Fibroblast of skin of left biceps (primary cell): Measurements from ENCODE around the gene KIF13A.
"Not testable (repeated sequence)": the region's sequence is repeated elsewhere in the genome, so short reads cannot be mapped to it uniquely, and the experiment has no call there.

Experiments
- DNase-seq, 2 experiments: peaks; one replicate each; pipeline ENCODE4 v3.0.0-alpha.2; 2013; ENCODE audit warnings: low read depth in 2 of 2

Gene KIF13A

GRCh38 chr6:17900011-17900410, 87.4 kb downstream of the KIF13A start:
- DNase-seq: no peak

DNA sequence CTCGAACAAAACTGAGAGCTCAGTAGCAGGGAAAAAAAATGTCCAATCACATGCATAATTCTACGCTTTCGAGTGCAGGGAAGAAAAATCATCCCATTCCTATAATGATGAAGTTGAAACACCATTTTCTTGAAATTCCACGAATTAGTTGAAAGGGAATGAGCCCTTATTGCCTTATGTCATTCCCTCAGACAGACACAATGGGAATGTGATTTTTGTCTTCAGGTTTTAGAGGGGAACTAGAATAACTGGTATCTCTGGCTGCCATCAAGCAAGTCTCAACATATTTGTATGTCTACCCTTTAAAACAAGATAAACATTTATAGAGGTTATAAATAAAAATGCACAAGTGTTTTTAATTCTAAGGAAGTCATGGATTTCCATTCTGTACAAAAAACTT, 87.9 kb downstream of the KIF13A start:
- no peak for DNase-seq

DNA sequence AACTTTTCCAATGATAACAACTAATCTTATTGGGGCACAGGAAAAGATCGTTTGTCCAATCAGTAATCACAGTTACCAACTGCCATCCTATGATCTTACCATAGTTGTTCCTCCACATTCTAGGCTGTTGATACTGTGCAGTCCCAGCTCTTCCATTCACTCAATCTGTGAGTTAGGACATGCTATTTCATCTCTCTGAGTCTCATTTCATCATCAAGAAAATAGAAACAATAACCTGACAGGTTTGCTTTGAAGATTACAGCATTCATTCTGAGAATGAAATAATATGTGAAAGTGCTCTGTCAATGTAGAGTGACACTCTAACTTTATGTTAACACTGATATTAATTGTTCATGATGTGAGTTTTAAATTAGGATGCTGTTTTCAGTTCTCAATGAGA, 89.8 kb downstream of the KIF13A start:
- DNase-seq: no peak

DNA sequence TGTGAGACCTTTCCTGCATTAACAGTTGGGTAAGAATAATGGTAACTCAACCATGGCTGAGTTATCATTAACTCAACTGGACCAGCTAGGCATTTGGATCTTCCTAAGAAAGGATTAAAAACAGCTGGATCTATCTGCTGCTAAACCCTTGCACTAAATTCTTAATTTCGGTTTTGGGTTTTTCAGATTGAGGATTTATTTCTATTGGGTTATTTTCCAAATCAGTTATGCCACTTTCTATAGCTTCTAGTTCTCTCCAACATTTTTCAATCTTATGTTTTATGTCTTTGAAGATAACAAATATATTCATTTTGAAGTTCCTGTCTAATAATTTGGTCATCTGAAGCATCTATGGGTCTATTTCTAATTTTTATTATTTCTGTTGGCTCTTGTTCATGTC, 92.5 kb downstream of the KIF13A start:
- no peak for DNase-seq

DNA sequence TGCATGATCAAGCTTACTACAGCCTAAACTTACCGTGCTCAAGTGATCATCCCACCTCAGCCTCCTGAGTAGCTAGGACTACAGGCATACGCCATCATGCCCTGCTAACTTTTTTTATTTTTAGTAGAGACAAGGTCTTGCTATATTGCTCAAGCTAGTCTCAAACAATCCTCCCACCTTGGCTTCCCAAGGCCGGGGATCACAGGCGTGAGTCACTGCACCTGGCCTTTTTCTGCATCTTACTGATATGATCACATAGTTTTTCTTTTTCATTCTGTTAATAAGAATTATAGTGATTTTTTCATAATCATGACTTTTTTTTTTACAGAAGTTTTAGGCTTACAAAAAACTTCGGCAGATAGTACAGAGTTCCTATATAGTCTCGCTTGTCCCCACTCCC, 93.2 kb downstream of the KIF13A start:
- no peak for DNase-seq

- no peak for DNase-seq
Measured at GRCh38 chr6:17892097-17892686, 95.2 kb downstream of the KIF13A start.

DNA sequence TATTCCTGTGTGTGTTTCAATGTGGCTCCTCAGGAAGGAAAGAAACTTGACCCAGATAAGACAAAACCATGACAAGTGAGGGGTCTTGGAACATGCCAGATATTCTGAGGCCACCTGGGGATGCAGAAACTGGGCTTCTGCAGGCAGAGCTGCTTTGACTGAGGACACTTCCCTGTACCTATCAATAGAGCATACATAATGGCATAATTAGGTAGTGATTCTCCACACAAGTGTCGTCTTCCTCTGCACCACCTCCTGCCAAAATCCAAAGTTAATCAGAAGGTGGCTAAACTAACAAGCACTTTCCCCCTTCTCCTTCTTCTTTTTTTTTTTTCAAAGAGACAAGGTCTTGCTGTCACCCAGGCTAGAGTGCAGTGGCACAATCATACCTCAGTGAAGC, 97.1 kb downstream of the KIF13A start:
- no peak for DNase-seq

DNA sequence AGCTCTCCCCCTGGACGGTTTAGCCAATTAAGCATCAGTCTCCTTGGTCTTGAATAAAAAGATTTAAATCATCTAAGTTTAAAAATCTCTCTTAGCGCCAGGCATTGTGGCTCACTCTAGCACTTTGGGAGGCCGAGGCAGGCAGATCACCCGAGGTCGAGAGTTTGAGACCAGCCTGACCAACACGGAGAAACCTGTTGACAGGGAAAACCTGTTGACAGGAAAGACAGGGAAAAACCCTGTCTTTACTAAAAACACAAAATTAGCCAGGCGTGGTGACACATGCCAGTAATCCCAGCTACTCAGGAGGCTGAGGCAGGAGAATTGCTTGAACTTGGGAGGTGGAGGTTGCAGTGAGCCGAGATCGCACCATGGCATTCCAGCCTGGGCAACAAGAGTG, 97.7 kb downstream of the KIF13A start:
- DNase-seq: not testable (repeated sequence)

- DNase-seq: no peak
Measured at GRCh38 chr6:17886891-17887290, 100.5 kb downstream of the KIF13A start.

GRCh38 chr6:17885889-17886576, 101.4 kb downstream of the KIF13A start:
- no peak for DNase-seq

DNA sequence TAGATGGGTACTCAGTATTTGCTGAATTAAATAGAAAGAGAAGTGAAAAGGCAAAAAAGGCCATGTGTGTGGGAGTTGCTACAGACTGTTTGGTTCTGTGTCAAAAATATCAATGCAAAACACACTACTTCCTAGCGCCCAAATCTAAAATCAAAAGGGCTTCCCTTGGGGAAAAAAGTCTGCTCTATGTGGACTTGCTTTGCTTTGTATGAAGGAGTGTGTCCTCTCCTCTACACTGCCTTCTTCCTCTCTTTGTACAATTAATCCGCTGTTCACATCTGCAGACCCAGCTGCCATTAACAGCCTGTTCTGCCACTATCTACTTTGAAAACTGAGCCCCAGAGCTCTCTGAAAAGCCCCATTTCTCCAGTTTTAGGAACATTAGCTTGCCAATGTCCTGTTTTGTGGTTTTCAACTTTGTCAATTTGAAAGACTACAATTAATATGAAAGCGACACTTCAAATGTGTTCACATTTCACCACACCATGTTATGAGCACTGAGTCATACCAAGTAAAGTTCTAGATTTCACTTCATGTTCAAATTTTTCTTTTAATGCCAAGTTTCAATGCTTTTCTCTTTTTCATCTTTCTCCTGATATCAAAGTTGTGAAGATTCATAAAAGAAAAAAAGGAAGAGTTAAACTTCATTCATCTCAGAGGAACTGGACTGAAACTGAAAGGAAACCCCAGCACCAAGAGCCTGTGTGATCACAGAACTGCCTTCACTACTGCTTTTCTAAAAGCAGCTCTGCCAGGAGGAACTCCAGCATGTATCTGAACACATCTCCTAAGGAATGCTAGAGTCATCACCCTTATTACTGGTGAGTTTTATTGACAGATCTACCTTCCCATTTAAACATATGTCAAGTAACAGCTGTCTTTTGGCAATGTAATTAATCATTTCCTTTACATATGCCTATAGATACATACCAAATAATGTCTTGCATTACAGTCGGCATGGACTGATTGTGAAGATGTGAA, 102.6 kb downstream of the KIF13A start:
- DNase-seq: no peak

- no peak for DNase-seq
Measured at GRCh38 chr6:17883665-17884497, 103.6 kb downstream of the KIF13A start.

GRCh38 chr6:17881085-17881858, 106.2 kb downstream of the KIF13A start:
- DNase-seq: peak; percentile 74 to 82

DNA sequence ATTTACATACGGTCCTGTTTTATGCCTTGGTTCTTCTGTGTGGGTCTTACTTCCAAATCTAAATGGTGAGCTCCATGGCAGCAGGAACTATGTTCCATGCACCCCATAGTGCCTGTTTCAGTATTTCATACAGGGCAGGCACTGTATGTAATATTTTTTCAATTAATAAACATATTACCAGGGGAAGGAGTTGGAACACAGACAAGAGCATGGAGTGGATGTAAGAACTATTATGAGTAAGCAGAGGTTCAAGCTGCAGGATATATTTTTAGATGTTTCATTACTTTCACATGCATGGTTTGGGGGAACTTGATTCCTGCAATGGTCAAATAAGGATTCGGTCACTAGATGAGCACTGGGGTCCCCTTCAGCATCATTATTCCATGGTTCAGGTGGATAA, 108.3 kb downstream of the KIF13A start:
- no peak for DNase-seq

- DNase-seq: no peak
Measured at GRCh38 chr6:17878734-17879133, 108.7 kb downstream of the KIF13A start.

- no peak for DNase-seq
Measured at GRCh38 chr6:17877895-17878440, 109.5 kb downstream of the KIF13A start.

GRCh38 chr6:17877196-17877894, 110.1 kb downstream of the KIF13A start:
- peak; percentile 80 to 84 for DNase-seq

DNA sequence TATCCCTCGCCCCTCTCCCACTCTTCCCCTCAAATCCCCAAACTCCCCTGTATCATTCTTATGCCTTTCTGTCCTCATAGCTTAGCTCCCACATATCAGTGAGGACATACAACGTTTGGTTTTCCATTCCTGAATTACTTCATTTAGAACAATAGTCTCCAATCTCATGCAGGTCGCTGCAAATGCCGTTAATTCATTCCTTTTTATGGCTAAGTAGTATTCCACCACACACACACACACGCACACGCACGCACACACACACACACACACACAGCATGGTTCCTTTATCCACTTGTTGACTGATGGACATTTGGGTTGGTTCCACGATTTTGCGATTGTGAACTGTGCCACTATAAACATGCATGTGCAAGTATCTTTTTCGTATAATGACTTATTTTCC, 112.7 kb downstream of the KIF13A start:
- no peak for DNase-seq

GRCh38 chr6:17872908-17873307, 114.5 kb downstream of the KIF13A start:
- DNase-seq: no peak

DNA sequence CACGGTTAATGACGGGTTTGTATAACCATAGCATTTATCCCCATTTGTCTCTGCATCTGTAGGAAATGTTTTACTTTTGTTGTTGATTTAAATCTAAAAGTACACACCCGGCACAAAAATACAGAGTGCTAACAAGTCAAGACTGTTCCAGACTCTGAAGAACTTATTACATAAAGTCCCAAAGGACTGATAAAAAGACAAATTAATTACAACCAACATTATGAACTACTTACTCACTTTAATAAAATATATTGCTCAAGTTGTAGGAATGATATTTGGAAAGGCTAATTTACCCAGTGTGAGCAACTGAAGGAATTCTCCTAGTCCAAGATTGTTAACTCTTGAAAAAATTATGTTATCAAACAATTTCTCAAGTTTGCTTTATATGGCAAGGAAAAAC, 115.6 kb downstream of the KIF13A start:
- DNase-seq: no peak
